ENCODE data around the gene INVS. TPM values are rescaled to one million over a fixed set of nuclear protein-coding genes. Genes with fewer than 3 reads are reported as not detected.
"Not testable (repeated sequence)": the region's sequence is repeated elsewhere in the genome, so short reads cannot be mapped to it uniquely, and the experiment has no call there.

The INVS gene
- total RNA-seq, 1 donor from 2014 or later = 20.5 TPM

- H3K27me3 ChIP-seq (ENCODE audit: control insufficient read depth, insufficient read depth, low read length) = no peaks in the 10 kb centered on the region
- TF ChIP-seq, protein P1, sequence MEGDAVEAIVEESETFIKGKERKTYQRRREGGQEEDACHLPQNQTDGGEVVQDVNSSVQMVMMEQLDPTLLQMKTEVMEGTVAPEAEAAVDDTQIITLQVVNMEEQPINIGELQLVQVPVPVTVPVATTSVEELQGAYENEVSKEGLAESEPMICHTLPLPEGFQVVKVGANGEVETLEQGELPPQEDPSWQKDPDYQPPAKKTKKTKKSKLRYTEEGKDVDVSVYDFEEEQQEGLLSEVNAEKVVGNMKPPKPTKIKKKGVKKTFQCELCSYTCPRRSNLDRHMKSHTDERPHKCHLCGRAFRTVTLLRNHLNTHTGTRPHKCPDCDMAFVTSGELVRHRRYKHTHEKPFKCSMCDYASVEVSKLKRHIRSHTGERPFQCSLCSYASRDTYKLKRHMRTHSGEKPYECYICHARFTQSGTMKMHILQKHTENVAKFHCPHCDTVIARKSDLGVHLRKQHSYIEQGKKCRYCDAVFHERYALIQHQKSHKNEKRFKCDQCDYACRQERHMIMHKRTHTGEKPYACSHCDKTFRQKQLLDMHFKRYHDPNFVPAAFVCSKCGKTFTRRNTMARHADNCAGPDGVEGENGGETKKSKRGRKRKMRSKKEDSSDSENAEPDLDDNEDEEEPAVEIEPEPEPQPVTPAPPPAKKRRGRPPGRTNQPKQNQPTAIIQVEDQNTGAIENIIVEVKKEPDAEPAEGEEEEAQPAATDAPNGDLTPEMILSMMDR (IDR thresholded peaks at IDR 0.05; ENCODE audit: insufficient read depth, low read length, severe bottlenecking) = no peak
- H3K36me3 ChIP-seq (ENCODE audit: control insufficient read depth, insufficient read depth, low read length) = no peaks in the 10 kb centered on the region
- H3K4me3 ChIP-seq (ENCODE audit: low read depth, low read length) = no peak overlapping the region
- DNase-seq (ENCODE audit: low read depth) (no peak), FAIRE-seq (no peak)
These were observed 32.9 kb downstream of the INVS start for GRCh38 chr9:100131875-100132430.

- H3K36me3 ChIP-seq (ENCODE audit: control insufficient read depth, insufficient read depth, low read length) = no peaks in the 10 kb centered on the region
- no peak overlapping the region for H3K4me3 ChIP-seq (ENCODE audit: low read depth, low read length)
- TF ChIP-seq, protein P1 (IDR thresholded peaks at IDR 0.05; ENCODE audit: insufficient read depth, low read length, severe bottlenecking) = no peak
- no peaks in the 10 kb centered on the region for H3K27me3 ChIP-seq (ENCODE audit: control insufficient read depth, insufficient read depth, low read length)
- FAIRE-seq = no peak
- DNase-seq (ENCODE audit: low read depth) = no peak
These were observed 35.7 kb downstream of the INVS start for GRCh38 chr9:100134731-100135130.

GRCh38 chr9:100136799-100137198 lies 37.8 kb downstream of the INVS start:
- DNase-seq (ENCODE audit: low read depth); H3K36me3 ChIP-seq (ENCODE audit: control insufficient read depth, insufficient read depth, low read length); H3K4me3 ChIP-seq (ENCODE audit: low read depth, low read length); H3K27me3 ChIP-seq (ENCODE audit: control insufficient read depth, insufficient read depth, low read length); FAIRE-seq: not testable (repeated sequence)

- H3K4me3 ChIP-seq (ENCODE audit: low read depth, low read length); DNase-seq (ENCODE audit: low read depth); H3K36me3 ChIP-seq (ENCODE audit: control insufficient read depth, insufficient read depth, low read length); H3K27me3 ChIP-seq (ENCODE audit: control insufficient read depth, insufficient read depth, low read length); FAIRE-seq: not testable (repeated sequence)
These were observed 41.3 kb downstream of the INVS start for GRCh38 chr9:100140303-100140702.

DNA sequence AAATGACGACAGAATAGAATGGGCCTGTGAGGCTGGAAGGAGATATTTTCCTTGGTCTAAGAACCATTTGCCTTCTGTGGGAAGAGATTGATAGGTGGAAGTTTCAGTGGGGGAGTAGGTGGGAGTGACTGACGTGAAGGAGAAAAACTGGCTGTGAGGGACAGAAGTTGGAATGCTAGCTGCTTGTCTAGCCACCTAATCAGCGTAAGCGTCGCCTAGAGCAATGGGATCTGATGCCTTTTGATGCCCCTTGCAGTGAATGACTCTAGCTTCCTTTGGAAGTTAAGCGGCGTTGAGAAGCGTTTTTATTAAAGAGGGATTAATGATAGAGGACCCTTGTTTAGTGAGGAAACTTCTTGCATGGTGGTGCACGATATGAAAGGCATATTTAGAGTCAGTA lies 42.8 kb downstream of the INVS start:
- not testable (repeated sequence) for FAIRE-seq; DNase-seq (ENCODE audit: low read depth); H3K27me3 ChIP-seq (ENCODE audit: control insufficient read depth, insufficient read depth, low read length); H3K36me3 ChIP-seq (ENCODE audit: control insufficient read depth, insufficient read depth, low read length); H3K4me3 ChIP-seq (ENCODE audit: low read depth, low read length)

GRCh38 chr9:100145167-100145934 lies 46.3 kb downstream of the INVS start:
- FAIRE-seq; H3K4me3 ChIP-seq (ENCODE audit: low read depth, low read length); DNase-seq (ENCODE audit: low read depth); H3K27me3 ChIP-seq (ENCODE audit: control insufficient read depth, insufficient read depth, low read length); H3K36me3 ChIP-seq (ENCODE audit: control insufficient read depth, insufficient read depth, low read length): not testable (repeated sequence)

DNA sequence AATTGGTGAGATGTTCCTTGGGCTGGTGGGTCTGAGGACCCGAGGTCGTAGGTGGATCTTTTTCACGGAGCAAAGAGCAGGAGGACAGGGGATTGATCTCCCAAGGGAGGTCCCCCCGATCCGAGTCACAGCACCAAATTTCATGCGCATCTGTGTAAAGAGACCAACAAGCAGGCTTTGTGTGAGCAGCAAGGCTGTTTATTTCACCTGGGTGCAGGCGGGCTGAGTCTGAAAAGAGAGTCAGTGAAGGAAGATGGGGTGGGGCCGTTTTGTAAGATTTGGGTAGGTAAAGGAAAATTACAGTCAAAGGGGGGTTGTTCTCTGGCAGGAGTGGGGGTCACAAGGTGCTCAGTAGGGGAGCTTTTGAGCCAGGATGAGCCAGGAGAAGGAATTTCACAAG lies 46.9 kb downstream of the INVS start:
- not testable (repeated sequence) for H3K36me3 ChIP-seq (ENCODE audit: control insufficient read depth, insufficient read depth, low read length); H3K4me3 ChIP-seq (ENCODE audit: low read depth, low read length); DNase-seq (ENCODE audit: low read depth); H3K27me3 ChIP-seq (ENCODE audit: control insufficient read depth, insufficient read depth, low read length); FAIRE-seq

GRCh38 chr9:100150214-100150613 lies 51.2 kb downstream of the INVS start:
- FAIRE-seq (no peak), DNase-seq (ENCODE audit: low read depth) (no peak)
- Histone ChIP-seq H3K4me3 (ENCODE audit: low read depth, low read length) (no peak overlapping the region), H3K27me3 (ENCODE audit: control insufficient read depth, insufficient read depth, low read length) (no peaks in the 10 kb centered on the region), H3K36me3 (ENCODE audit: control insufficient read depth, insufficient read depth, low read length) (no peaks in the 10 kb centered on the region)
- TF ChIP-seq, protein P1 (IDR thresholded peaks at IDR 0.05; ENCODE audit: insufficient read depth, low read length, severe bottlenecking) = no peak

Measured in bronchial epithelial cell (primary cell).